Endodermal cell (in vitro differentiated cells): Measurements from ENCODE around the gene S100PBP. TPM values are rescaled to one million over a fixed set of nuclear protein-coding genes. Genes with fewer than 3 reads are reported as not detected.

Source experiments
- DNase-seq: peaks from one replicate; pipeline ENCODE4 v3.0.0-alpha.2; 2017
- H3K27ac ChIP-seq: 2 replicates; pipeline ENCODE4 v1.5.1; 2013; ENCODE audit warnings: mild to moderate bottlenecking, low read depth, low read length, moderate library complexity
- H3K27me3 ChIP-seq: 2 replicates; pipeline ENCODE4 v1.6.1; 2013; ENCODE audit warnings: mild to moderate bottlenecking, low read length, moderate library complexity; ENCODE audit not compliant: insufficient read depth, control insufficient read depth, poor library complexity, severe bottlenecking
- H3K36me3 ChIP-seq: 2 replicates; pipeline ENCODE4 v1.7.0; 2013; ENCODE audit warnings: mild to moderate bottlenecking, low read length, moderate library complexity; ENCODE audit not compliant: control insufficient read depth, insufficient read depth
- H3K4me1 ChIP-seq: one replicate; pipeline ENCODE4 v1.7.0; 2013; ENCODE audit warnings: low read length; ENCODE audit not compliant: control insufficient read depth, insufficient read depth
- H3K4me3 ChIP-seq: 2 replicates; pipeline ENCODE4 v1.5.1; 2013; ENCODE audit warnings: mild to moderate bottlenecking, low read length, moderate library complexity
- H3K9ac ChIP-seq: 2 replicates; pipeline ENCODE4 v1.6.1; 2013; ENCODE audit warnings: mild to moderate bottlenecking, low read length, moderate library complexity; ENCODE audit not compliant: poor library complexity, severe bottlenecking; ENCODE audit errors: extremely low read depth
- H3K9me3 ChIP-seq: 2 replicates; pipeline ENCODE4 v1.6.1; 2013; ENCODE audit warnings: mild to moderate bottlenecking, low read length, moderate library complexity; ENCODE audit not compliant: control insufficient read depth
- H3K27ac Mint-ChIP-seq: 2 replicates; pipeline ENCODE4 v1.8.0; 2020; ENCODE audit warnings: mixed read lengths
- H3K27me3 Mint-ChIP-seq: 2 replicates; pipeline ENCODE4 v1.8.0; 2021; ENCODE audit warnings: mild to moderate bottlenecking, mixed read lengths; ENCODE audit not compliant: insufficient read depth
- H3K36me3 Mint-ChIP-seq: 2 replicates; pipeline ENCODE4 v1.8.0; 2020; ENCODE audit warnings: low read depth, mixed read lengths
- H3K4me1 Mint-ChIP-seq: 2 replicates; pipeline ENCODE4 v1.8.0; 2020; ENCODE audit warnings: mixed read lengths
- H3K4me3 Mint-ChIP-seq: 2 replicates; pipeline ENCODE4 v1.8.0; 2020; ENCODE audit warnings: mild to moderate bottlenecking, moderate library complexity, mixed read lengths
- H3K9me3 Mint-ChIP-seq: 2 replicates; pipeline ENCODE4 v1.8.0; 2020; ENCODE audit warnings: mild to moderate bottlenecking, mixed read lengths
- WGBS, 2 experiments: methylation state at CpG; one replicate each; pipeline versions ENCODE4 v1.1.5 to v1.1.7; 2013; ENCODE audit warnings: missing lambda C conversion rate in 2 of 2, mixed read lengths in 1 of 2; ENCODE audit not compliant: insufficient coverage in 1 of 2, insufficient read length in 1 of 2; 5-methylcytosine and 5-hydroxymethylcytosine counted together
- total RNA-seq, 2 donors: library from RNA; stranded (reverse); fragmentation: NEBNext Ultra II Directional in 1 of 2; extraction: Animal tissue kit (Norgen Biotek cat#: 25700) in 1 of 2; gene quantifications; 2 replicates in 1 of 2; 3 replicates in 1 of 2; pipeline ENCODE4 v1.2.1, GENCODE V29; 2021
- TF ChIP-seq, protein P1 (sequence below): fragments of 200-600 bp; sonication (generic); conservative IDR thresholded peaks from 2 replicates; pipeline ENCODE4 v1.5.0; 2021; ENCODE audit warnings: antibody characterized with exemption, mild to moderate bottlenecking

S100PBP gene
- total RNA-seq, 2 donors from 2014 or later, result 91.4 to 112 TPM

DNA sequence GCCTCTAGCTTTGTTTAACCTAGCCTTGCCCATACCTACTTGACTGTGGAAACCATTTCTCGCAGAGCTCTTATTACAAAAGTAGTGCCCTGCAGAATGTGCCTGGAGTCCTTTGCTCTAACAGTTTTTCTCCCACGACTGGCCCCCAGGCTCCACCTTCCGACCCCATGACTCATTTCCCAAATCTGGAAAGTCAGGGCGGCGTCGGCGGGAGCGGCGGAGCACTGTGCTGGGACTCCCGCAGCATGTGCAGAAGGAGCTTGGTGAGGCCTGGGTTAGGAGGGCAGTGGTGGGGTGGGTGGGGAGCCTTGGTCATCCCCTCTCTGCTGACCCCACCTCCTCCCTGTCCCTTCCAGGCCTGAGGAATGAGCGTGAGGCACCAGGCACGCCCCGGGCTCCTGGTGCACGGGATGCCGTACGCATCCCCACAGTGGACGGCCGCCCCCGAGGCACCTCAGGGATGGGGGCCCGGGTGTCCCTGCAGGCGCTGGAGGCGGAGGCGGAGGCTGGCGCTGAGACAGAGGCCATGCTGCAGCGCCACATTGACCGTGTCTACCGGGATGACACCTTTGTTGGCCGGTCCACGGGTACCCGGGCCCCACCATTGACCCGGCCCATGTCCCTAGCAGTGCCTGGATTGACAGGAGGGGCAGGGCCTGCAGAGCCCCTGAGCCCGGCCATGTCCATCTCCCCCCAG lies 47.8 kb upstream of the S100PBP start:
- Mint-ChIP-seq H3K27ac (no peak overlapping the region), H3K4me1 (peaks cover 44% of the 10 kb centered on the region), H3K27me3 (no peaks in the 10 kb centered on the region), H3K9me3 (no peaks in the 10 kb centered on the region), H3K4me3 (no peak overlapping the region), H3K36me3 (peaks cover 34% of the 10 kb centered on the region)
- Histone ChIP-seq H3K9ac (no peak overlapping the region), H3K36me3 (peaks cover 50% of the 10 kb centered on the region), H3K4me1 (peaks cover 32% of the 10 kb centered on the region), H3K9me3 (no peaks in the 10 kb centered on the region), H3K4me3 (no peak overlapping the region), H3K27me3 (no peaks in the 10 kb centered on the region), H3K27ac (no peak overlapping the region)
- 94 to 96% methylated on average over 10 to 32 of the region's 32 CpGs for WGBS, 2 experiments
- no peak for DNase-seq
- TF ChIP-seq, protein P1, sequence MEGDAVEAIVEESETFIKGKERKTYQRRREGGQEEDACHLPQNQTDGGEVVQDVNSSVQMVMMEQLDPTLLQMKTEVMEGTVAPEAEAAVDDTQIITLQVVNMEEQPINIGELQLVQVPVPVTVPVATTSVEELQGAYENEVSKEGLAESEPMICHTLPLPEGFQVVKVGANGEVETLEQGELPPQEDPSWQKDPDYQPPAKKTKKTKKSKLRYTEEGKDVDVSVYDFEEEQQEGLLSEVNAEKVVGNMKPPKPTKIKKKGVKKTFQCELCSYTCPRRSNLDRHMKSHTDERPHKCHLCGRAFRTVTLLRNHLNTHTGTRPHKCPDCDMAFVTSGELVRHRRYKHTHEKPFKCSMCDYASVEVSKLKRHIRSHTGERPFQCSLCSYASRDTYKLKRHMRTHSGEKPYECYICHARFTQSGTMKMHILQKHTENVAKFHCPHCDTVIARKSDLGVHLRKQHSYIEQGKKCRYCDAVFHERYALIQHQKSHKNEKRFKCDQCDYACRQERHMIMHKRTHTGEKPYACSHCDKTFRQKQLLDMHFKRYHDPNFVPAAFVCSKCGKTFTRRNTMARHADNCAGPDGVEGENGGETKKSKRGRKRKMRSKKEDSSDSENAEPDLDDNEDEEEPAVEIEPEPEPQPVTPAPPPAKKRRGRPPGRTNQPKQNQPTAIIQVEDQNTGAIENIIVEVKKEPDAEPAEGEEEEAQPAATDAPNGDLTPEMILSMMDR, result no peak

DNA sequence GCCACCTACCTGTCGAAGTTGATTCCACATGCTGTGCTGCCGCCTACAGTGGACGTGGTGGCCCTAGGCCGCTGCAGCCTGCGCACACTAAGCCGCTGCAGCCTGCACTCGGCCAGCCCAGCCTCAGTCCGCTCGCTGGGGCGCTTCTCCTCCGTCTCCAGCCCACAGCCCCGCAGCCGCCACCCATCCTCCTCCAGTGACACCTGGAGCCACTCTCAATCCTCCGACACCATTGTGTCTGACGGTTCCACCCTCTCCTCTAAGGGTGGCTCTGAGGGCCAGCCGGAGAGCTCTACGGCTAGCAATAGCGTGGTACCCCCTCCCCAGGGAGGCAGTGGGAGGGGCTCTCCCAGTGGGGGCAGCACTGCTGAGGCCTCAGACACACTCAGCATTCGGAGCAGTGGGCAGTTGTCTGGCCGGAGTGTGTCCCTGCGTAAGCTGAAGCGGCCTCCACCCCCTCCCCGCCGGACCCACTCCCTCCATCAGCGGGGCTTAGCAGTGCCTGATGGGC lies 47.2 kb upstream of the S100PBP start:
- H3K4me3 Mint-ChIP-seq, result no peak overlapping the region
- TF ChIP-seq, protein P1, result peak; percentile 25
- H3K9me3 Mint-ChIP-seq, result no peaks in the 10 kb centered on the region
- H3K27me3 Mint-ChIP-seq, result no peaks in the 10 kb centered on the region
- DNase-seq, result no peak
- H3K36me3 Mint-ChIP-seq, result peaks cover 37% of the 10 kb centered on the region
- Histone ChIP-seq H3K4me1 (peaks cover 32% of the 10 kb centered on the region), H3K36me3 (peaks cover 51% of the 10 kb centered on the region), H3K9ac (no peak overlapping the region), H3K27me3 (no peaks in the 10 kb centered on the region), H3K27ac (peak overlapping the region; percentile 38), H3K9me3 (no peaks in the 10 kb centered on the region), H3K4me3 (no peak overlapping the region)
- peaks cover 40% of the 10 kb centered on the region for H3K4me1 Mint-ChIP-seq
- H3K27ac Mint-ChIP-seq, result peak overlapping the region; percentile 44
- 92 to 93% methylated on average over 16 to 25 of the region's 25 CpGs for WGBS, 2 experiments

DNA sequence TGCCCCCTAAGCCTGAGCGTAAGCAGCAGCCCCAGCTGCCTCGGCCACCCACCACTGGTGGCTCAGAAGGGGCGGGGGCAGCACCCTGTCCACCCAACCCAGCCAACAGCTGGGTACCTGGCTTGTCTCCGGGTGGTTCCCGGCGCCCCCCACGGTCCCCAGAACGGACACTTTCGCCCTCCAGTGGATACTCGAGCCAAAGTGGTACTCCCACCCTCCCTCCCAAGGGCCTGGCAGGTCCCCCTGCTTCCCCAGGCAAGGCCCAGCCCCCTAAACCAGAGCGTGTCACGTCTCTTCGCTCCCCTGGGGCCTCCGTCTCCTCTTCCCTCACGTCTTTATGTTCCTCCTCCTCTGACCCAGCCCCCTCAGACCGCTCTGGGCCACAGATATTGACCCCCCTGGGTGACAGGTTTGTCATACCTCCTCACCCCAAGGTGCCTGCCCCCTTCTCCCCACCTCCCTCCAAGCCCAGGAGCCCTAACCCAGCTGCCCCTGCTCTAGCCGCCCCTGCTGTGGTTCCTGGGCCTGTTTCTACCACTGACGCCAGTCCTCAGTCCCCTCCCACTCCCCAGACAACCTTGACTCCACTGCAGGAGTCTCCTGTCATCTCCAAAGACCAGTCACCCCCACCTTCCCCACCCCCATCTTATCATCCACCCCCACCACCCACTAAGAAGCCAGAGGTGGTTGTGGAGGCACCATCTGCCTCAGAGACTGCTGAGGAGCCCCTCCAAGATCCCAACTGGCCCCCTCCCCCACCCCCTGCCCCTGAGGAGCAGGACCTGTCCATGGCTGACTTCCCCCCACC lies 46.5 kb upstream of the S100PBP start:
- Mint-ChIP-seq H3K27ac (no peak overlapping the region), H3K36me3 (peaks cover 42% of the 10 kb centered on the region), H3K4me1 (peaks cover 37% of the 10 kb centered on the region), H3K9me3 (no peaks in the 10 kb centered on the region), H3K27me3 (no peaks in the 10 kb centered on the region), H3K4me3 (no peak overlapping the region)
- H3K9ac ChIP-seq, result no peak overlapping the region
- peaks cover 58% of the 10 kb centered on the region for H3K36me3 ChIP-seq
- H3K4me3 ChIP-seq, result no peak overlapping the region
- no peak for DNase-seq
- TF ChIP-seq, protein P1, result no peak
- no peaks in the 10 kb centered on the region for H3K9me3 ChIP-seq
- 86 to 87% methylated on average over 11 to 18 of the region's 18 CpGs for WGBS, 2 experiments
- peaks cover 28% of the 10 kb centered on the region for H3K4me1 ChIP-seq
- no peaks in the 10 kb centered on the region for H3K27me3 ChIP-seq
- no peak overlapping the region for H3K27ac ChIP-seq
